GDM1 (cell line): ENCODE results near the gene TBX4.
A peak's percentile ranks its signal among the peaks of the same experiment; 100 is the strongest.

Experiments
- DNase-seq: peaks from one replicate; lab custom pipeline; 2025; lab: John Stamatoyannopoulos, UW

TBX4 gene

GRCh38 chr17:61452301-61453290 is at the start of gene TBX4:
TSS of gene TBX4 (plus strand) at chr17:61452422. CDS start at chr17:61456491, 4,069 bp downstream.
- no peak for DNase-seq

- peak; percentile 10 for DNase-seq
These were observed 49.0 kb upstream of the TBX4 start for GRCh38 chr17:61402978-61403800.

GRCh38 chr17:61403801-61404662 is 48.2 kb upstream of the TBX4 start:
- no peak for DNase-seq

GRCh38 chr17:61404663-61404912 is 47.6 kb upstream of the TBX4 start:
- no peak for DNase-seq

- no peak for DNase-seq
These were observed 47.1 kb upstream of the TBX4 start for GRCh38 chr17:61404913-61405685.

- no peak for DNase-seq
These were observed 46.3 kb upstream of the TBX4 start for GRCh38 chr17:61405686-61406536.

GRCh38 chr17:61406537-61406845 is 45.7 kb upstream of the TBX4 start:
- DNase-seq, result no peak

- DNase-seq, result no peak
These were observed 45.0 kb upstream of the TBX4 start for GRCh38 chr17:61406971-61407911.

- no peak for DNase-seq
These were observed 43.8 kb upstream of the TBX4 start for GRCh38 chr17:61408151-61409041.

- DNase-seq, result peak; percentile 46
These were observed 42.7 kb upstream of the TBX4 start for GRCh38 chr17:61409301-61410112.

- no peak for DNase-seq
These were observed 41.8 kb upstream of the TBX4 start for GRCh38 chr17:61410141-61411010.

GRCh38 chr17:61411011-61411260 is 41.3 kb upstream of the TBX4 start:
- no peak for DNase-seq

- no peak for DNase-seq
These were observed 40.7 kb upstream of the TBX4 start for GRCh38 chr17:61411261-61412142.

- DNase-seq, result peak; percentile 75
These were observed 39.9 kb upstream of the TBX4 start for GRCh38 chr17:61412143-61412859.
